Glutamatergic neuron (in vitro differentiated cells): Measurements from ENCODE around the gene GAP43. TPM values are rescaled to one million over a fixed set of nuclear protein-coding genes. Genes with fewer than 3 reads are reported as not detected.

Experiments
- DNase-seq: peaks from one replicate; pipeline ENCODE4 v3.0.0; 2022
- H3K27ac Mint-ChIP-seq: one replicate; pipeline ENCODE4 v1.8.0; 2020; ENCODE audit warnings: mild to moderate bottlenecking, mixed read lengths, inconsistent platforms; ENCODE audit not compliant: unreplicated experiment
- H3K27me3 Mint-ChIP-seq: one replicate; pipeline ENCODE4 v1.8.0; 2020; ENCODE audit warnings: mild to moderate bottlenecking, moderate library complexity, mixed read lengths, inconsistent platforms; ENCODE audit not compliant: unreplicated experiment
- H3K36me3 Mint-ChIP-seq: one replicate; pipeline ENCODE4 v1.8.0; 2020; ENCODE audit warnings: mild to moderate bottlenecking, mixed read lengths, inconsistent platforms; ENCODE audit not compliant: unreplicated experiment
- H3K4me1 Mint-ChIP-seq: one replicate; pipeline ENCODE4 v1.8.0; 2020; ENCODE audit warnings: mild to moderate bottlenecking, low read depth, mixed read lengths, inconsistent platforms; ENCODE audit not compliant: unreplicated experiment
- H3K4me3 Mint-ChIP-seq: one replicate; pipeline ENCODE4 v1.8.0; 2020; ENCODE audit warnings: mild to moderate bottlenecking, mixed read lengths, inconsistent platforms; ENCODE audit not compliant: unreplicated experiment
- H3K9me3 Mint-ChIP-seq: one replicate; pipeline ENCODE4 v1.8.0; 2020; ENCODE audit warnings: mild to moderate bottlenecking, moderate library complexity, mixed read lengths, inconsistent platforms; ENCODE audit not compliant: unreplicated experiment
- total RNA-seq: library from RNA; stranded (reverse); fragmentation: NEBNext Ultra II Directional; extraction: Animal tissue kit (Norgen Biotek cat#: 25700); gene quantifications from one replicate; pipeline ENCODE4 v1.2.1, GENCODE V29; 2021; ENCODE audit not compliant: unreplicated experiment
- TF ChIP-seq, protein P1 (sequence below): fragments of 200-600 bp; sonication (generic); IDR thresholded peaks from one replicate; pipeline ENCODE4 v1.5.0; 2021; ENCODE audit not compliant: partially characterized antibody, unreplicated experiment

Gene GAP43
- total RNA-seq, 1 donor from 2014 or later = 684 TPM

DNA sequence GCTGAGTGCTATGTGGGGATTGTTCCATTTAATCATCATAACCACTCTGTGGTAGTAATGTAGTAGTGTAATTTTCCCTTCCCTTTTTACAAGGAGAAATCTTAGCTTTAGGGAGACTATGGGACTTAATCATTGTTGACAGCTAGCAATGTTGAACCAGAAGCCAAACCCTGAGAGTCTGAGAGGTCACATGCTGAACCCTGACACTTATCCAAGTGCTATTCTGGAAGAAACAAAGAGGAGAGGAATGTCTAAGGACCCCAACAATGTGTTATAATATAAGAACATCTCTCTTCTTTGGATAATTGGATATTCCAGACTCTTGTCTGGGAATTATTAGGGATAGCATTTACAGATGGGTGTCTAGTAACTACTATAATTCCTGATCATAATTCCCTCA is 58.4 kb downstream of the GAP43 start:
- DNase-seq = no peak
- Mint-ChIP-seq H3K27ac (no peak overlapping the region), H3K27me3 (no peaks in the 10 kb centered on the region), H3K4me1 (peaks cover 5% of the 10 kb centered on the region), H3K9me3 (peaks cover 8% of the 10 kb centered on the region), H3K36me3 (peaks cover 6% of the 10 kb centered on the region), H3K4me3 (no peak overlapping the region)
- TF ChIP-seq, protein P1, sequence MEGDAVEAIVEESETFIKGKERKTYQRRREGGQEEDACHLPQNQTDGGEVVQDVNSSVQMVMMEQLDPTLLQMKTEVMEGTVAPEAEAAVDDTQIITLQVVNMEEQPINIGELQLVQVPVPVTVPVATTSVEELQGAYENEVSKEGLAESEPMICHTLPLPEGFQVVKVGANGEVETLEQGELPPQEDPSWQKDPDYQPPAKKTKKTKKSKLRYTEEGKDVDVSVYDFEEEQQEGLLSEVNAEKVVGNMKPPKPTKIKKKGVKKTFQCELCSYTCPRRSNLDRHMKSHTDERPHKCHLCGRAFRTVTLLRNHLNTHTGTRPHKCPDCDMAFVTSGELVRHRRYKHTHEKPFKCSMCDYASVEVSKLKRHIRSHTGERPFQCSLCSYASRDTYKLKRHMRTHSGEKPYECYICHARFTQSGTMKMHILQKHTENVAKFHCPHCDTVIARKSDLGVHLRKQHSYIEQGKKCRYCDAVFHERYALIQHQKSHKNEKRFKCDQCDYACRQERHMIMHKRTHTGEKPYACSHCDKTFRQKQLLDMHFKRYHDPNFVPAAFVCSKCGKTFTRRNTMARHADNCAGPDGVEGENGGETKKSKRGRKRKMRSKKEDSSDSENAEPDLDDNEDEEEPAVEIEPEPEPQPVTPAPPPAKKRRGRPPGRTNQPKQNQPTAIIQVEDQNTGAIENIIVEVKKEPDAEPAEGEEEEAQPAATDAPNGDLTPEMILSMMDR = no peak

DNA sequence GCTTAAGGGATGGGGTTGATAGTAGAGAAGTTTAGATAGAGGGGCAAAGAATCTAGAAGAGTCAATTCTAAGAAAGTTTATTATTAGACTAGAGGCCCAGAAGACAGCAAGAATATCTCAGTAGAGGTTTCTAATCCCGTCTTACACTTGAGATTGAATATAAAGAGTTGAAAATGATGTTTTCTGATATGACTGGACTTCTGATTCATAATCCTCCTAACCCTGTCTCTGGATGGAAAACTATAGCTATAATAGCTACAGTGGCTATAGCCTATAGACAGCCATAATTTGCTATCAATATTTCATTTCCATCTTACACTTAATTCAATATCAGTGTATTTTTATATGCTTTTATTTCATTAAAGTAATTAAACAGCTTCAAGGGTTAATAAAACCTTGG is 60.0 kb downstream of the GAP43 start:
- peaks cover 6% of the 10 kb centered on the region for H3K36me3 Mint-ChIP-seq
- no peak overlapping the region for H3K4me3 Mint-ChIP-seq
- H3K27me3 Mint-ChIP-seq = no peaks in the 10 kb centered on the region
- TF ChIP-seq, protein P1 = no peak
- no peak for DNase-seq
- no peak overlapping the region for H3K27ac Mint-ChIP-seq
- peaks cover 5% of the 10 kb centered on the region for H3K4me1 Mint-ChIP-seq
- H3K9me3 Mint-ChIP-seq = peaks cover 8% of the 10 kb centered on the region

DNA sequence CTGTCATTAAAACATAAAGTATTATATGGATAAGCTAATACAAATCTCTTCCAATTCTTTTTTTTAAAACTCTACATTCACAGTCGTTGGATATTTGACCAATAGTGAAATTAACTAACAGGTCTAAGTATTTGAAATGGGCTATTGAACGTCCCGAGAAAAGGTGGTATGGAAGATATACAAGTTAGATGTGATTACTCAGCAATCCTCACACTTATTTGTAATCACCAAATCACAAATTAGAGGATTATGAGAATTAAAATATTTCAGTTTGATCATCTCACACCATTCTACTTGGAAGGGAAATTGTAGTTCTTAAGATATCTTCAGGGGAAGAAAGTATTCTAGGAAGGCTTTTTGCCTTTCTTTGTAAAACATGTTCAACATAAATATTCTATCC is 60.5 kb downstream of the GAP43 start:
- no peak overlapping the region for H3K27ac Mint-ChIP-seq
- H3K4me3 Mint-ChIP-seq = no peak overlapping the region
- TF ChIP-seq, protein P1 = no peak
- H3K4me1 Mint-ChIP-seq = peaks cover 10% of the 10 kb centered on the region
- peaks cover 8% of the 10 kb centered on the region for H3K9me3 Mint-ChIP-seq
- no peak for DNase-seq
- no peaks in the 10 kb centered on the region for H3K27me3 Mint-ChIP-seq
- H3K36me3 Mint-ChIP-seq = peaks cover 10% of the 10 kb centered on the region

DNA sequence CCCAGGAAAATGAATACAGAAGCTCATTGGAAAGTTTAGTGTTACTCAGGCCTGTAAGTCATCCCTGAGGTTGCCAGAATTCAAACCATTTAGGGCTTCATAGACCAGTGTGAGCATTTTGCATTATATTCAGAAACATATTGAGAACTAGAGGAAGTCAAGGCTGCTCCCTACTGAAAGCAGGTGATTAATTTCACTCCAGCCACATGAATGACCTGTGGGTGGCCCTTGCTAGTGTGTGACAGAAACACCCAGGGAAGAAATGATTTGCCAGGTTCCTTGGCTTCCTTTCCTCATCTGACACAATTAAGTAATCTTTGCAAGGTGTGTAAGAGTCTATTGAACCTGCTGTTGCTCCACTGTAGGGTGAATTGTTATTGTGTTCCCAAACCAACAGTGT is 61.8 kb downstream of the GAP43 start:
- peaks cover 21% of the 10 kb centered on the region for H3K4me1 Mint-ChIP-seq

DNA sequence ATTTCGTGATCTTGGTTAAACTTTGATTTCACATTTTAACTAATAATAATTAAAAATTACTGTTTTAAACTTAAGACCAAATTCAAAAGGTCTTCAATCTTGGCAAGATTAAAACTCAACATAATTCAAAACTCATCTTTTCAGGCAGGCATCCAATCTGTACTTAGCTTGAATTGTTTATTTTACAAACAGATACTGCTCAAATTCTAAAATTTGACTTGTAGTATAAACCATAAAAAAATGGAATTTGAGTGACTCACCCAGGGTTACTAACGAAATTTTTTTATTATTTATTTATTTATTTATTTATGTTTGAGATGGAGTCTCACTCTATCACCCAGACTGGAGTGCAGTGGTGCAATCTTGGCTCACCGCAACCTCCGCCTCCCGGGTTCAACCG is 64.4 kb downstream of the GAP43 start:
- DNase-seq = no peak
- H3K36me3 Mint-ChIP-seq = peaks cover 4% of the 10 kb centered on the region
- TF ChIP-seq, protein P1 = no peak
- H3K4me1 Mint-ChIP-seq = peaks cover 41% of the 10 kb centered on the region
- peaks cover 21% of the 10 kb centered on the region for H3K9me3 Mint-ChIP-seq
- H3K27me3 Mint-ChIP-seq = peaks cover 9% of the 10 kb centered on the region
- H3K4me3 Mint-ChIP-seq = no peak overlapping the region
- no peak overlapping the region for H3K27ac Mint-ChIP-seq

More for the DNA sequence above, 61.8 kb downstream of the GAP43 start:
- TF ChIP-seq, protein P1 = no peak
- Mint-ChIP-seq H3K4me3 (no peak overlapping the region), H3K9me3 (peaks cover 12% of the 10 kb centered on the region), H3K27me3 (peaks cover 5% of the 10 kb centered on the region), H3K36me3 (peaks cover 4% of the 10 kb centered on the region), H3K27ac (no peak overlapping the region)
- DNase-seq = no peak
